Measurements from ENCODE around the gene CLIP1.
"Not testable (repeated sequence)": the region's sequence is repeated elsewhere in the genome, so short reads cannot be mapped to it uniquely, and the experiment has no call there.

Gene CLIP1

DNA sequence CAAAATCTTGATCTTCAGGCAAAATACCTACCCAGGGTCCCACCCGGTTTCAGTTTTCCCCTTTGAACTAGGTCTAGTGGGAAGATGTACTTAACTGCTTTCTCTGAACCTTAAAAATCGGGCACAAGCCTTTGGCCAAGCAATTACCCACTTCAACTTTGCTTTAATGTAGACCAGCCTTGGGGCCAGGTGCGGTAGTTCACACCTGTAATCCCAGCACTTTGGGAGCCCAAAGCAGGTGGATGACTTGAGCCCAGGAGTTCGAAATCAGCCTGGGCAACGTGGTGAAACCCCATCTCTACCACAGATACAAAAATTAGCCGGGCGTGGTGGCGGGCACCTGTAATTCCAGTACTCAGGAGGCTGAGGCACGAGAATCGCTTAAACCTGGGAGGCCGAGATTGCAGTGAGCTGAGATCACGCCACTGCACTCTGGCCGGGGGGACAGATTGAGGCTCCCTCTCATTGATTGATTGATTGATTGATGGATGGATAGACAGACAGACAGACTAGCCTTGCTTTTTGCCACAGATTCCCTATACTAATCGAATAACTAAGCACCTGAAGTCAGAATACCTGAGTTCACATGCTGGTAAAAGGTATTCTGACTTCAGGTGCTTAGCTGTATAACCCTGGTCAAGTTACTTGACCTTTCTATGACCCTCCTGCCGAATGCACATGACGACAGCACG is 1.9 kb downstream of the CLIP1 start:
- H3K4me2 ChIP-seq (ENCODE audit: low read length), result peak overlapping the region; percentile 89
- peak overlapping the region; percentile 85 for H3K9ac ChIP-seq (ENCODE audit: low read length)
- no peaks in the 10 kb centered on the region for H3K9me3 ChIP-seq (ENCODE audit: insufficient read depth, low read length)
- H3K4me1 ChIP-seq (ENCODE audit: low read length), result peaks cover 56% of the 10 kb centered on the region
- H3K27me3 ChIP-seq (ENCODE audit: low read depth, low read length), result peaks cover 6% of the 10 kb centered on the region; the same call in 1 of the 2 replicates
- H3K27ac ChIP-seq (ENCODE audit: low read length), result peak overlapping the region; percentile 60; the same call in 1 of the 2 replicates
- no peaks in the 10 kb centered on the region for H3K36me3 ChIP-seq (replicated peaks; ENCODE audit: low read depth, low read length)
- TF ChIP-seq EZH2phosphoT487 (IDR thresholded peaks at IDR 0.05; ENCODE audit: low read depth) (no peak), CTCF (IDR thresholded peaks at IDR 0.05; ENCODE audit: low read depth, low read length) (no peak)
- H3K4me3 ChIP-seq (ENCODE audit: low read length), result peak overlapping the region; percentile 88
- H2AFZ ChIP-seq (ENCODE audit: low read depth, low read length), result no peak overlapping the region
- H3K79me2 ChIP-seq (ENCODE audit: low read length), result peaks cover 52% of the 10 kb centered on the region
- no peaks in the 10 kb centered on the region for H4K20me1 ChIP-seq (ENCODE audit: insufficient read depth, low read length)

DNA sequence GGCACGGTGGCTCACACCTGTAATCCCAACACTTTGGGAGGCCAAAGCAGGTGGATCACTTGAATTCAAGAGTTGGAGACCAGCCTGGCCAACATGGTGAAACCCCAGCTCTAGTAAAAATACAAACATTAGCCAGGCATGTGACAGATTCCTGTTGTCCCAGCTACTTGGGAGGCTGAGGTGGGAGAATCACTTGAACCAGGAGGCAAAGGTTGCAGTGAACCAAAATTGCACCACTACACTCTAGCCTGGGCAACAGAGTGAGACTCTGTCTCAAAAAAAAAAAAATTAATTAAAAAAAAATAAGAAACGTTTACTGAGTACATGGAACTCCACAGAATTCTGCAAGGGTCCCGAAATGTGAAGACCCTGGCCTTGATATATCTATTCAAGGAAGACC is 3.4 kb downstream of the CLIP1 start:
- not testable (repeated sequence) for H3K27ac ChIP-seq (ENCODE audit: low read length); H3K4me3 ChIP-seq (ENCODE audit: low read length); H3K9me3 ChIP-seq (ENCODE audit: insufficient read depth, low read length); H2AFZ ChIP-seq (ENCODE audit: low read depth, low read length); H3K9ac ChIP-seq (ENCODE audit: low read length); H3K36me3 ChIP-seq (replicated peaks; ENCODE audit: low read depth, low read length); H4K20me1 ChIP-seq (ENCODE audit: insufficient read depth, low read length); H3K27me3 ChIP-seq (ENCODE audit: low read depth, low read length)
- Histone ChIP-seq H3K4me1 (ENCODE audit: low read length) (peaks cover 64% of the 10 kb centered on the region), H3K79me2 (ENCODE audit: low read length) (peaks cover 63% of the 10 kb centered on the region), H3K4me2 (ENCODE audit: low read length) (peak overlapping the region; percentile 11)

- not testable (repeated sequence) for H4K20me1 ChIP-seq (ENCODE audit: insufficient read depth, low read length); H2AFZ ChIP-seq (ENCODE audit: low read depth, low read length); H3K27me3 ChIP-seq (ENCODE audit: low read depth, low read length); H3K36me3 ChIP-seq (replicated peaks; ENCODE audit: low read depth, low read length); H3K9me3 ChIP-seq (ENCODE audit: insufficient read depth, low read length)
- Histone ChIP-seq H3K4me3 (ENCODE audit: low read length) (peak overlapping the region; percentile 3; the same call in 1 of the 2 replicates), H3K9ac (ENCODE audit: low read length) (peak overlapping the region; percentile 0; the same call in 1 of the 2 replicates), H3K27ac (ENCODE audit: low read length) (peak overlapping the region; percentile 61), H3K4me1 (ENCODE audit: low read length) (peaks cover 76% of the 10 kb centered on the region), H3K79me2 (ENCODE audit: low read length) (peaks cover 74% of the 10 kb centered on the region), H3K4me2 (ENCODE audit: low read length) (peak overlapping the region; percentile 49)
Measured at GRCh38 chr12:122415665-122416064, 6.8 kb downstream of the CLIP1 start.

- Histone ChIP-seq H3K27ac (ENCODE audit: low read length) (peak overlapping the region; percentile 91), H3K4me2 (ENCODE audit: low read length) (peak overlapping the region; percentile 81), H3K4me3 (ENCODE audit: low read length) (peak overlapping the region; percentile 54), H3K79me2 (ENCODE audit: low read length) (peaks cover 69% of the 10 kb centered on the region), H3K9ac (ENCODE audit: low read length) (peak overlapping the region; percentile 72), H3K4me1 (ENCODE audit: low read length) (peaks cover 63% of the 10 kb centered on the region), H3K9me3 (ENCODE audit: insufficient read depth, low read length) (no peaks in the 10 kb centered on the region), H3K36me3 (replicated peaks; ENCODE audit: low read depth, low read length) (peaks cover 6% of the 10 kb centered on the region), H4K20me1 (ENCODE audit: insufficient read depth, low read length) (no peaks in the 10 kb centered on the region), H3K27me3 (ENCODE audit: low read depth, low read length) (no peaks in the 10 kb centered on the region), H2AFZ (ENCODE audit: low read depth, low read length) (0 out of 2 replicates have a peak overlapping the region, but pooled peaks have one; percentile 12)
- TF ChIP-seq CTCF (IDR thresholded peaks at IDR 0.05; ENCODE audit: low read depth, low read length) (no peak), EZH2phosphoT487 (IDR thresholded peaks at IDR 0.05; ENCODE audit: low read depth) (no peak)
Measured at GRCh38 chr12:122413516-122414404, 8.7 kb downstream of the CLIP1 start.
